Astrocyte of the spinal cord (primary cell): ENCODE data around the gene DYNLT4.

ENCODE experiments used
- DNase-seq: peaks from one replicate; pipeline ENCODE4 v3.0.0; 2011; ENCODE audit warnings: low read depth, low spot score
- H3K4me3 ChIP-seq: 2 replicates; pipeline ENCODE4 v1.5.1; 2011; ENCODE audit warnings: low read depth, mild to moderate bottlenecking, low read length, moderate library complexity
- CTCF ChIP-seq: IDR thresholded peaks from 2 replicates; pipeline ENCODE4 v1.5.1; 2012; ENCODE audit warnings: low read depth, mild to moderate bottlenecking, low read length, inconsistent platforms
- in situ Hi-C: cut with HindIII; loops from 2 replicates; pipeline ENCODE4 v1.10.0; 2017; ENCODE audit warnings: low sequenced_read_pairs

Gene DYNLT4

GRCh38 chr1:44822131-44822701, 15.1 kb upstream of the DYNLT4 start:
- no peak overlapping the region for H3K4me3 ChIP-seq
- in situ Hi-C loops: no loop called here
- no peak for DNase-seq
- no peak for TF ChIP-seq CTCF

- no peak overlapping the region for H3K4me3 ChIP-seq
- DNase-seq: no peak
- in situ Hi-C loops: no loop called here
- TF ChIP-seq CTCF: no peak
Measured at GRCh38 chr1:44821240-44821715, 14.1 kb upstream of the DYNLT4 start.

- peak overlapping the region; percentile 36 for H3K4me3 ChIP-seq
- no peak for DNase-seq
- no peak for TF ChIP-seq CTCF
- in situ Hi-C loops: no loop called here
Measured at GRCh38 chr1:44820328-44821239, 13.4 kb upstream of the DYNLT4 start.

- peak; percentile 97 for DNase-seq
- peak overlapping the region; percentile 36 for H3K4me3 ChIP-seq
- no peak for TF ChIP-seq CTCF
- in situ Hi-C loops: no loop called here
Measured at GRCh38 chr1:44819608-44820327, 12.6 kb upstream of the DYNLT4 start.

- peak overlapping the region; percentile 27 for H3K4me3 ChIP-seq
- TF ChIP-seq CTCF: no peak
Measured at GRCh38 chr1:44819196-44819607, 12.1 kb upstream of the DYNLT4 start.

GRCh38 chr1:44817771-44818495, 10.8 kb upstream of the DYNLT4 start:
- no peak for TF ChIP-seq CTCF
- in situ Hi-C loops: no loop called here
- DNase-seq: no peak
- H3K4me3 ChIP-seq: no peak overlapping the region

More at GRCh38 chr1:44819196-44819607, 12.1 kb upstream of the DYNLT4 start:
- no peak for DNase-seq
- in situ Hi-C loops: no loop called here
